HepG2 (cell line): ENCODE results near the gene CDC14A. TPM values are rescaled to one million over a fixed set of nuclear protein-coding genes. Genes with fewer than 3 reads are reported as not detected.

Source experiments
- ARID3A ChIP-seq: IDR thresholded peaks from 2 replicates; pipeline ENCODE4 v1.6.1; 2012; ENCODE audit warnings: low read depth, low read length, improper control_type of control experiment
- ARNTL ChIP-seq: sonication (generic); formaldehyde crosslinking; IDR thresholded peaks from 2 replicates; pipeline ENCODE4 v1.4.0; 2020; ENCODE audit warnings: mild to moderate bottlenecking, missing genetic modification reagents
- FOXO1 ChIP-seq: sonication (generic); formaldehyde crosslinking; IDR thresholded peaks from 2 replicates; pipeline ENCODE4 v1.4.0; 2020; ENCODE audit warnings: missing genetic modification reagents
- PAF1 ChIP-seq: IDR thresholded peaks from 2 replicates; pipeline ENCODE4 v1.6.1; 2016; ENCODE audit warnings: missing genetic modification reagents, missing compliant biosample characterization
- PPARG ChIP-seq: conservative IDR thresholded peaks from 2 replicates; pipeline ENCODE4 v1.6.1; 2016; ENCODE audit warnings: missing biosample characterization, missing genetic modification reagents
- RELA ChIP-seq: sonication (generic); formaldehyde crosslinking; IDR thresholded peaks from 2 replicates; pipeline ENCODE4 v1.4.0; 2020; ENCODE audit warnings: missing genetic modification reagents
- SOX13 ChIP-seq, 3 experiments: fragments of 450-650 bp in 1 of 3; sonication (generic) in 1 of 3; formaldehyde crosslinking in 1 of 3; IDR thresholded peaks in 2 of 3; conservative IDR thresholded peaks in 1 of 3; 2 replicates each; pipeline versions ENCODE4 v1.5.0 to v1.6.1; 2016 to 2020; ENCODE audit warnings: antibody characterized with exemption in 1 of 3, mild to moderate bottlenecking in 1 of 3, missing compliant biosample characterization in 1 of 3, missing genetic modification reagents in 1 of 3, moderate library complexity in 1 of 3
- SOX5 ChIP-seq: IDR thresholded peaks from 2 replicates; pipeline ENCODE4 v1.6.1; 2016; ENCODE audit warnings: borderline replicate concordance
- THAP11 ChIP-seq: IDR thresholded peaks from 2 replicates; pipeline ENCODE4 v1.6.1; 2016; ENCODE audit warnings: missing biosample characterization, missing genetic modification reagents
- U2AF2 ChIP-seq: fragments of 200-400 bp; formaldehyde crosslinking; IDR thresholded peaks from 2 replicates; pipeline ENCODE4 v1.6.1; 2017; ENCODE audit warnings: low read depth, mild to moderate bottlenecking, low read length
- XBP1 ChIP-seq: sonication (generic); formaldehyde crosslinking; IDR thresholded peaks from 2 replicates; pipeline ENCODE4 v1.5.0; 2020; ENCODE audit warnings: missing genetic modification reagents
- ZFP62 ChIP-seq: sonication (generic); formaldehyde crosslinking; IDR thresholded peaks from 2 replicates; pipeline ENCODE4 v1.4.0; 2020; ENCODE audit warnings: missing genetic modification reagents
- ZNF281 ChIP-seq: sonication (generic); formaldehyde crosslinking; IDR thresholded peaks from 2 replicates; pipeline ENCODE4 v1.4.0; 2020; ENCODE audit warnings: missing genetic modification reagents, borderline replicate concordance
- ZNF331 ChIP-seq: sonication (generic); formaldehyde crosslinking; IDR thresholded peaks from 2 replicates; pipeline ENCODE4 v1.4.0; 2020; ENCODE audit warnings: missing genetic modification reagents
- ZNF576 ChIP-seq: sonication (generic); formaldehyde crosslinking; IDR thresholded peaks from 2 replicates; pipeline ENCODE4 v1.4.0; 2020; ENCODE audit warnings: mild to moderate bottlenecking, missing genetic modification reagents
- ZNF891 ChIP-seq: sonication (generic); formaldehyde crosslinking; IDR thresholded peaks from 2 replicates; pipeline ENCODE4 v1.5.0; 2020; ENCODE audit warnings: mild to moderate bottlenecking, missing genetic modification reagents
- polyA plus RNA-seq, 8 experiments: library from polyadenylated mRNA; depleted of rRNA in 3 of 8; stranded (reverse) in 7 of 8; unstranded in 1 of 8; fragments of >200 nt; fragmentation: Illumina TruSeq in 4 of 8; extraction: Trizol in 4 of 8; gene quantifications; 2 replicates each; pipeline versions ENCODE4 v1.2.1 to v1.2.3, GENCODE V29; 2011 to 2016; ENCODE audit warnings: low read depth in 4 of 8, missing spikeins in 1 of 8, mixed read lengths in 1 of 8; ENCODE audit not compliant: insufficient read depth in 1 of 8
- total RNA-seq, 5 experiments: library from RNA; depleted of rRNA; stranded (reverse); fragments of >200 nt; fragmentation: Illumina TruSeq; extraction: Trizol; gene quantifications; 2 replicates each; pipeline ENCODE4 v1.2.3, GENCODE V29; 2016; ENCODE audit warnings: low read depth in 1 of 5

Gene CDC14A
- total and polyA plus RNA-seq, 2 of the 13 experiments (the other 11 are each of a cell fraction or from before 2014, with no cell fraction given), result 2.8 to 4.9 TPM

- TF ChIP-seq ZNF331 (CRISPR knock-in tag) (no peak), ARNTL (CRISPR knock-in tag) (no peak), U2AF2 (no peak), THAP11 (no peak), XBP1 (CRISPR knock-in tag) (no peak), ARID3A (peak; percentile 53; the same call in 1 of the 2 replicates), ZNF891 (CRISPR knock-in tag) (no peak), PPARG (0 out of 2 replicates have a peak, but pooled peaks have one; percentile 41), ZFP62 (CRISPR knock-in tag) (no peak), ZNF576 (CRISPR knock-in tag) (no peak), SOX13 (IDR thresholded peaks at IDR 0.05) (no peak), SOX13 (CRISPR knock-in tag; conservative IDR thresholded peaks at IDR 0.05 in 1 of 2, IDR thresholded peaks at IDR 0.05 in 1 of 2) (peak in 1 of 2 experiments; percentile 85; a peak in 2 of 4 replicates), RELA (no peak), PAF1 (no peak), SOX5 (CRISPR knock-in tag) (peak; percentile 78; the same call in 1 of the 2 replicates), ZNF281 (CRISPR knock-in tag) (peak; percentile 59; the same call in 1 of the 2 replicates), FOXO1 (CRISPR knock-in tag) (no peak)
- TF ChIP-seq, all 625 proteins: peak for 28
These were observed 127.5 kb downstream of the CDC14A start (continued) for GRCh38 chr1:100479620-100480338.
